ENCODE results near the gene SNX13. TPM values are rescaled to one million over a fixed set of nuclear protein-coding genes. Genes with fewer than 3 reads are reported as not detected.

Gene SNX13
- total RNA-seq, 1 donor from 2014 or later = 41.9 TPM

DNA sequence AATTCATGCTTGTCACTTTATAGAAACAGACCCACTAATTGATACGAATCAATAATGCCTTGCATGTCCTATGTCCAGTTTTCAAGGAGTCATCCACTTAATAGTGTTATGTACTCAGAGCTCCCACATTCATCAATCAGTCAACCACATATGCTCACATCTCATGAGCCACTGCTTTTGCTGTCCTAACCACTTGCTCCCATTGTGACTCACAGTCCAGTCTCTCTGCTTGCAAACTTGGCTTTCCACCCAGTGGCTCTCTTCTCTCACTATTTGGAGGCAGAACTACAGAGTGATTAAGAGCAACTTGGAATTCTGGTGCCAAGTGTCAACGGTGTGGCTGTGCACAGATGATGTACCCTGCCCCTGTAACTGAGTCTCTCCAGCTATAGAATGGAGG is 166.0 kb downstream of the SNX13 start:
- H3K36me3 ChIP-seq (ENCODE audit: control insufficient read depth, insufficient read depth, low read length) = no peaks in the 10 kb centered on the region
- DNase-seq (ENCODE audit: low read depth) = peak; percentile 77
- no peaks in the 10 kb centered on the region for H3K27me3 ChIP-seq (ENCODE audit: control insufficient read depth, insufficient read depth, low read length)
- TF ChIP-seq, protein P1, sequence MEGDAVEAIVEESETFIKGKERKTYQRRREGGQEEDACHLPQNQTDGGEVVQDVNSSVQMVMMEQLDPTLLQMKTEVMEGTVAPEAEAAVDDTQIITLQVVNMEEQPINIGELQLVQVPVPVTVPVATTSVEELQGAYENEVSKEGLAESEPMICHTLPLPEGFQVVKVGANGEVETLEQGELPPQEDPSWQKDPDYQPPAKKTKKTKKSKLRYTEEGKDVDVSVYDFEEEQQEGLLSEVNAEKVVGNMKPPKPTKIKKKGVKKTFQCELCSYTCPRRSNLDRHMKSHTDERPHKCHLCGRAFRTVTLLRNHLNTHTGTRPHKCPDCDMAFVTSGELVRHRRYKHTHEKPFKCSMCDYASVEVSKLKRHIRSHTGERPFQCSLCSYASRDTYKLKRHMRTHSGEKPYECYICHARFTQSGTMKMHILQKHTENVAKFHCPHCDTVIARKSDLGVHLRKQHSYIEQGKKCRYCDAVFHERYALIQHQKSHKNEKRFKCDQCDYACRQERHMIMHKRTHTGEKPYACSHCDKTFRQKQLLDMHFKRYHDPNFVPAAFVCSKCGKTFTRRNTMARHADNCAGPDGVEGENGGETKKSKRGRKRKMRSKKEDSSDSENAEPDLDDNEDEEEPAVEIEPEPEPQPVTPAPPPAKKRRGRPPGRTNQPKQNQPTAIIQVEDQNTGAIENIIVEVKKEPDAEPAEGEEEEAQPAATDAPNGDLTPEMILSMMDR (IDR thresholded peaks at IDR 0.05; ENCODE audit: insufficient read depth, low read length, poor library complexity, severe bottlenecking) = no peak
- H3K4me3 ChIP-seq (ENCODE audit: low read depth, low read length) = no peak overlapping the region

DNA sequence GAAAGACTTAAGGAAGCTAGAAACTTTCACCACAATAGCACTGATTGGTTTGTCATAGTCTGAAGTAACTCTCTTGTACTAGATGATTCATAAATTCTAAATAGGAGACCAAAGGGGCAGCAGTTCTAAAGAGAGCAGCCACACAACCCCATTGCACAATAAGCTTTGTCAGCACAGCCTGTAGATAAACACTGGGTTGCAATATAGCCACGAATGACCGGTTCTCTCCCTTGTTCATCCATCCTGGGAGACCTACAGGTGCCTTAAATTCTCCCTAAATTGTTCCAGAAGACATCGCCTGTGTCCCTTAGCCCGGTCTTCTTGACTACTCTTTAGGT is 167.0 kb downstream of the SNX13 start:
- no peaks in the 10 kb centered on the region for H3K27me3 ChIP-seq (ENCODE audit: control insufficient read depth, insufficient read depth, low read length)
- TF ChIP-seq, protein P1 (IDR thresholded peaks at IDR 0.05; ENCODE audit: insufficient read depth, low read length, poor library complexity, severe bottlenecking) = no peak
- DNase-seq (ENCODE audit: low read depth) = peak; percentile 66
- H3K36me3 ChIP-seq (ENCODE audit: control insufficient read depth, insufficient read depth, low read length) = no peaks in the 10 kb centered on the region
- H3K4me3 ChIP-seq (ENCODE audit: low read depth, low read length) = no peak overlapping the region

- DNase-seq (ENCODE audit: low read depth) = no peak
- TF ChIP-seq, protein P1 (IDR thresholded peaks at IDR 0.05; ENCODE audit: insufficient read depth, low read length, poor library complexity, severe bottlenecking) = no peak
- H3K4me3 ChIP-seq (ENCODE audit: low read depth, low read length) = no peak overlapping the region
- no peaks in the 10 kb centered on the region for H3K36me3 ChIP-seq (ENCODE audit: control insufficient read depth, insufficient read depth, low read length)
- no peaks in the 10 kb centered on the region for H3K27me3 ChIP-seq (ENCODE audit: control insufficient read depth, insufficient read depth, low read length)
These were observed 167.6 kb downstream of the SNX13 start for GRCh38 chr7:17772581-17773288.

GRCh38 chr7:17771901-17772408 is 168.3 kb downstream of the SNX13 start:
- TF ChIP-seq, protein P1 (IDR thresholded peaks at IDR 0.05; ENCODE audit: insufficient read depth, low read length, poor library complexity, severe bottlenecking) = no peak
- no peak overlapping the region for H3K4me3 ChIP-seq (ENCODE audit: low read depth, low read length)
- DNase-seq (ENCODE audit: low read depth) = no peak
- H3K36me3 ChIP-seq (ENCODE audit: control insufficient read depth, insufficient read depth, low read length) = no peaks in the 10 kb centered on the region
- no peaks in the 10 kb centered on the region for H3K27me3 ChIP-seq (ENCODE audit: control insufficient read depth, insufficient read depth, low read length)

GRCh38 chr7:17770710-17771375 is 169.5 kb downstream of the SNX13 start:
- H3K27me3 ChIP-seq (ENCODE audit: control insufficient read depth, insufficient read depth, low read length) = no peaks in the 10 kb centered on the region
- H3K36me3 ChIP-seq (ENCODE audit: control insufficient read depth, insufficient read depth, low read length) = no peaks in the 10 kb centered on the region
- DNase-seq (ENCODE audit: low read depth) = no peak
- H3K4me3 ChIP-seq (ENCODE audit: low read depth, low read length) = no peak overlapping the region
- TF ChIP-seq, protein P1 (IDR thresholded peaks at IDR 0.05; ENCODE audit: insufficient read depth, low read length, poor library complexity, severe bottlenecking) = no peak

All from kidney epithelial cell (primary cell).